GM12878 (cell line): ENCODE measurements around the gene ERVK3-1. TPM values are rescaled to one million over a fixed set of nuclear protein-coding genes. Genes with fewer than 3 reads are reported as not detected.

Experiments
- ATAC-seq: fragments of 200-7000 bp; cut with Tn5 transposase; 3 replicates; pipeline ENCODE4 v1.9.1; 2020; ENCODE audit warnings: mild to moderate bottlenecking, moderate library complexity
- BruUV-seq: library from RNA; stranded (reverse); fragments of 400-500 nt; replicated peaks from 2 replicates; lab custom pipeline; 2021; lab: Mats Ljungman, UMichigan
- CTCF ChIA-PET: fragments of 300-600 bp; sonication (Branson Sonifier 250); formaldehyde crosslinking; extraction: SDS; loops from one replicate; lab custom pipeline; 2021; ENCODE audit warnings: inconsistent platforms; lab: Yijun Ruan, JAX
- POLR2A ChIA-PET: fragments of 350-600 bp; formaldehyde crosslinking; extraction: SDS; loops from one replicate; lab custom pipeline; 2021; ENCODE audit warnings: inconsistent platforms; lab: Charles Lee
- RAD21 ChIA-PET: fragments of 300-600 bp; sonication (Branson Sonifier 250); formaldehyde crosslinking; loops from one replicate; lab custom pipeline; 2023; ENCODE audit warnings: antibody characterized with exemption; ENCODE audit not compliant: unreplicated experiment; lab: Charles Lee
- SMC1A ChIA-PET: fragments of 300-600 bp; sonication (Branson Sonifier 250); formaldehyde crosslinking; loops from one replicate; lab custom pipeline; 2023; ENCODE audit not compliant: unreplicated experiment, uncharacterized antibody; lab: Charles Lee
- DNase-seq: peaks from one replicate; pipeline ENCODE4 v3.0.0-alpha.2; 2011; ENCODE audit warnings: low read depth, low spot score
- FAIRE-seq: peaks from 3 replicates; lab custom pipeline; 2011; peaks lifted over from hg19 to GRCh38; lab: Jason Lieb, UNC
- H2AFZ ChIP-seq: 2 replicates; pipeline ENCODE4 v1.6.0; 2011; ENCODE audit warnings: low read depth, low read length, control low read depth; ENCODE audit not compliant: control insufficient read depth
- H3K27ac ChIP-seq: 2 replicates; pipeline ENCODE4 v1.5.1; 2011; ENCODE audit warnings: control low read depth; ENCODE audit not compliant: control insufficient read depth, insufficient read depth
- H3K27me3 ChIP-seq, 2 experiments: replicated peaks in 1 of 2; 2 replicates each; pipeline versions ENCODE4 v1.6.0 to v1.6.1; 2011; ENCODE audit warnings: low read length in 1 of 2; ENCODE audit not compliant: control insufficient read depth in 2 of 2, insufficient read depth in 2 of 2
- H3K36me3 ChIP-seq, 2 experiments: 2 replicates each; pipeline ENCODE4 v1.5.1; 2011; ENCODE audit warnings: low read length in 1 of 2; ENCODE audit not compliant: control insufficient read depth in 2 of 2, insufficient read depth in 2 of 2
- H3K4me1 ChIP-seq: 2 replicates; pipeline ENCODE4 v1.6.1; 2011; ENCODE audit warnings: mild to moderate bottlenecking, low read length, moderate library complexity, mixed read lengths; ENCODE audit not compliant: control insufficient read depth, insufficient read depth
- H3K4me2 ChIP-seq: 2 replicates; pipeline ENCODE4 v1.6.0; 2011; ENCODE audit warnings: control low read depth; ENCODE audit not compliant: control insufficient read depth, insufficient read depth
- H3K4me3 ChIP-seq: fragments of 200-600 bp; sonication (generic); 2 replicates; pipeline ENCODE4 v1.5.1; 2016
- H3K79me2 ChIP-seq: 2 replicates; pipeline ENCODE4 v1.6.0; 2011; ENCODE audit warnings: low read length; ENCODE audit not compliant: control insufficient read depth, insufficient read depth
- H3K9ac ChIP-seq: 2 replicates; pipeline ENCODE4 v1.8.0; 2011; ENCODE audit warnings: low read length, control low read depth, mixed read lengths; ENCODE audit not compliant: control insufficient read depth, insufficient read depth
- H3K9me3 ChIP-seq: replicated peaks from 3 replicates; pipeline ENCODE4 v1.5.1; 2011; ENCODE audit warnings: mild to moderate bottlenecking, low read length; ENCODE audit not compliant: control insufficient read depth, insufficient read depth
- H4K20me1 ChIP-seq: 2 replicates; pipeline ENCODE4 v1.6.0; 2011; ENCODE audit not compliant: control insufficient read depth, insufficient read depth
- FOXK2 ChIP-seq: fragments of 450-650 bp; IDR thresholded peaks from 2 replicates; pipeline ENCODE4 v1.6.1; 2017; ENCODE audit warnings: mild to moderate bottlenecking, moderate library complexity
- LARP7 ChIP-seq: fragments of 450-650 bp; IDR thresholded peaks from 2 replicates; pipeline ENCODE4 v1.6.1; 2017; ENCODE audit warnings: mild to moderate bottlenecking
- MXI1 ChIP-seq: fragments of 150-350 bp; IDR thresholded peaks from 2 replicates; pipeline ENCODE4 v1.6.1; 2011; ENCODE audit warnings: low read depth, mild to moderate bottlenecking, inconsistent platforms, low read length, improper control_type of control experiment
- NFXL1 ChIP-seq: fragments of 450-650 bp; IDR thresholded peaks from 2 replicates; pipeline ENCODE4 v1.6.1; 2017; ENCODE audit warnings: antibody characterized with exemption, mild to moderate bottlenecking, borderline replicate concordance
- PAX8 ChIP-seq: fragments of 450-650 bp; IDR thresholded peaks from 2 replicates; pipeline ENCODE4 v1.6.1; 2017; ENCODE audit warnings: mild to moderate bottlenecking, moderate library complexity
- SMAD1 ChIP-seq: fragments of 450-650 bp; IDR thresholded peaks from 2 replicates; pipeline ENCODE4 v1.6.1; 2018; ENCODE audit warnings: mild to moderate bottlenecking, low read depth; ENCODE audit not compliant: partially characterized antibody
- SMC3 ChIP-seq: IDR thresholded peaks from 2 replicates; pipeline ENCODE4 v1.6.1; 2011; ENCODE audit warnings: low read length, improper control_type of control experiment, borderline replicate concordance
- STAT3 ChIP-seq: IDR thresholded peaks from 2 replicates; pipeline ENCODE4 v1.6.1; 2011; ENCODE audit warnings: low read depth, low read length, improper control_type of control experiment
- TAF1 ChIP-seq: IDR thresholded peaks from 2 replicates; pipeline ENCODE4 v1.6.1; 2011; ENCODE audit warnings: mild to moderate bottlenecking, low read depth, low read length, borderline replicate concordance
- TBL1XR1 ChIP-seq: IDR thresholded peaks from 2 replicates; pipeline ENCODE4 v1.6.1; 2012; ENCODE audit warnings: low read depth, low read length, improper control_type of control experiment
- TCF12 ChIP-seq: IDR thresholded peaks from 2 replicates; pipeline ENCODE4 v1.6.1; 2011; ENCODE audit warnings: low read depth, mild to moderate bottlenecking, low read length
- WGBS: methylation state at CpG from one replicate; pipeline ENCODE4 v1.1.6; 2016; ENCODE audit warnings: low lambda C conversion rate; ENCODE audit not compliant: insufficient replicate concordance, insufficient coverage; ENCODE audit errors: missing lambda C conversion rate; 5-methylcytosine and 5-hydroxymethylcytosine counted together
- in situ Hi-C: fragments of 300-500 bp; cut with MboI; formaldehyde crosslinking; loops from 9 replicates; pipeline ENCODE4 v1.14.3; 2018; ENCODE audit warnings: mixed read lengths
- intact Hi-C: fragments of 100-400 bp; cut with micrococcal nuclease; formaldehyde crosslinking; loops from one replicate; pipeline ENCODE4 v1.14.2; 2022; ENCODE audit not compliant: unreplicated experiment
- polyA plus RNA-seq, 11 experiments: library from polyadenylated mRNA; depleted of rRNA in 4 of 11; unstranded in 6 of 11; stranded (reverse) in 5 of 11; fragments of >200 nt; fragmentation: Nextera tagmentation in 4 of 11; fragmentation: Illumina TruSeq in 1 of 11; extraction: Ambion mirVana in 4 of 11; extraction: Trizol in 1 of 11; gene quantifications; 1 replicate in 1 of 11; 2 replicates in 10 of 11; pipeline versions ENCODE4 v1.2.1 to v1.2.3, GENCODE V29; 2011 to 2016; ENCODE audit warnings: inconsistent platforms in 2 of 11, missing spikeins in 2 of 11, low read depth in 1 of 11
- total RNA-seq, 4 experiments: library from RNA; depleted of rRNA in 3 of 4; stranded (reverse); fragments of >200 nt in 3 of 4; fragmentation: Illumina TruSeq in 1 of 4; extraction: Trizol in 1 of 4; gene quantifications; 2 replicates each; pipeline versions ENCODE4 v1.2.1 to v1.2.3, GENCODE V29; 2013 to 2021
- TF ChIP-seq, protein P1 (sequence below): fragments of 150-350 bp; IDR thresholded peaks from 2 replicates; pipeline ENCODE4 v1.6.1; 2016; ENCODE audit warnings: low read depth, low read length
- TF ChIP-seq, protein P2 (sequence below): fragments of 150-350 bp; IDR thresholded peaks from 2 replicates; pipeline ENCODE4 v1.6.1; 2014; ENCODE audit warnings: mild to moderate bottlenecking, low read depth, low read length

Gene ERVK3-1
- total and polyA plus RNA-seq, 10 of the 15 experiments (the other 5 are each of a cell fraction or from before 2014, with no cell fraction given) = 59.3 to 172 (median 95.8) TPM

DNA sequence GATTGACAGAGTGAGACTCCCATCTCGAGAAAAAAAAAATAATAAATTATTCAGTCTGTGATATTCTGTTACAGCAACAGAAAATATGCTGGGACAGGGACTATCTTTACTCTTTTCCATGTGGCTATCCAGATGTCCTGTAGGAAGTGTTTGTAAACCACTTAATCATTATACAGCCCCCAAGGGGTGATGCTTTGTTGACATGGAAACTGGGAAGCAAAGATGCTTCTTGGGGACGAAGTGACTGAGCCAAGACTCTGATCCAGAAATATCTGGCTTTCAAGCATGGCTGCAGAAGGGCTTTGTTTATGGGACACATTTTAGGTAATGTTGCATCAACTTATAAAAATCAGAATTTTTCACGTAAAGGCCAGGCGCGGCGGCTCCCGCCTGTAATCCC, 21.0 kb upstream of the ERVK3-1 start:
- POLR2A ChIA-PET = interaction anchor here (0.7 kb wide), 1 partner anchor 96 kb away, joined by 9 read pairs; no protein-coding TSS in a partner anchor
- intact Hi-C loops (no loop called here), in situ Hi-C loops (no loop called here)
- no peak overlapping the region for H3K4me3 ChIP-seq
- ATAC-seq (no peak), DNase-seq (no peak), FAIRE-seq (no peak)
- H4K20me1 ChIP-seq = no peaks in the 10 kb centered on the region
- SMC1A ChIA-PET = no interaction called here
- BruUV-seq = no TSS peak
- H3K79me2 ChIP-seq = peaks cover 15% of the 10 kb centered on the region
- 98% methylated on average over 7 of the region's 7 CpGs for WGBS
- H3K36me3 ChIP-seq = peaks cover 8 to 24% of the 10 kb centered on the region in 2 experiments
- H3K9me3 ChIP-seq = peaks cover 5% of the 10 kb centered on the region; the same call in 2 of the 3 replicates
- H3K27ac ChIP-seq = no peak overlapping the region
- H3K4me1 ChIP-seq = no peaks in the 10 kb centered on the region; the same call in 1 of the 2 replicates
- H3K4me2 ChIP-seq = no peak overlapping the region
- no peak overlapping the region for H3K9ac ChIP-seq
- RAD21 ChIA-PET = no interaction called here
- CTCF ChIA-PET = no interaction called here
- H3K27me3 ChIP-seq = no peaks in the 10 kb centered on the region
- H2AFZ ChIP-seq = no peak overlapping the region
- no peak for TF ChIP-seq TCF12
- TF ChIP-seq MXI1 = no peak
- no peak for TF ChIP-seq LARP7
- TF ChIP-seq FOXK2 = no peak
- TF ChIP-seq NFXL1 = no peak
- no peak for TF ChIP-seq TAF1
- TF ChIP-seq SMC3 = no peak
- TF ChIP-seq, protein P1, sequence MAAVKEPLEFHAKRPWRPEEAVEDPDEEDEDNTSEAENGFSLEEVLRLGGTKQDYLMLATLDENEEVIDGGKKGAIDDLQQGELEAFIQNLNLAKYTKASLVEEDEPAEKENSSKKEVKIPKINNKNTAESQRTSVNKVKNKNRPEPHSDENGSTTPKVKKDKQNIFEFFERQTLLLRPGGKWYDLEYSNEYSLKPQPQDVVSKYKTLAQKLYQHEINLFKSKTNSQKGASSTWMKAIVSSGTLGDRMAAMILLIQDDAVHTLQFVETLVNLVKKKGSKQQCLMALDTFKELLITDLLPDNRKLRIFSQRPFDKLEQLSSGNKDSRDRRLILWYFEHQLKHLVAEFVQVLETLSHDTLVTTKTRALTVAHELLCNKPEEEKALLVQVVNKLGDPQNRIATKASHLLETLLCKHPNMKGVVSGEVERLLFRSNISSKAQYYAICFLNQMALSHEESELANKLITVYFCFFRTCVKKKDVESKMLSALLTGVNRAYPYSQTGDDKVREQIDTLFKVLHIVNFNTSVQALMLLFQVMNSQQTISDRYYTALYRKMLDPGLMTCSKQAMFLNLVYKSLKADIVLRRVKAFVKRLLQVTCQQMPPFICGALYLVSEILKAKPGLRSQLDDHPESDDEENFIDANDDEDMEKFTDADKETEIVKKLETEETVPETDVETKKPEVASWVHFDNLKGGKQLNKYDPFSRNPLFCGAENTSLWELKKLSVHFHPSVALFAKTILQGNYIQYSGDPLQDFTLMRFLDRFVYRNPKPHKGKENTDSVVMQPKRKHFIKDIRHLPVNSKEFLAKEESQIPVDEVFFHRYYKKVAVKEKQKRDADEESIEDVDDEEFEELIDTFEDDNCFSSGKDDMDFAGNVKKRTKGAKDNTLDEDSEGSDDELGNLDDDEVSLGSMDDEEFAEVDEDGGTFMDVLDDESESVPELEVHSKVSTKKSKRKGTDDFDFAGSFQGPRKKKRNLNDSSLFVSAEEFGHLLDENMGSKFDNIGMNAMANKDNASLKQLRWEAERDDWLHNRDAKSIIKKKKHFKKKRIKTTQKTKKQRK = no peak
- TF ChIP-seq TBL1XR1 = no peak
- TF ChIP-seq, protein P2, sequence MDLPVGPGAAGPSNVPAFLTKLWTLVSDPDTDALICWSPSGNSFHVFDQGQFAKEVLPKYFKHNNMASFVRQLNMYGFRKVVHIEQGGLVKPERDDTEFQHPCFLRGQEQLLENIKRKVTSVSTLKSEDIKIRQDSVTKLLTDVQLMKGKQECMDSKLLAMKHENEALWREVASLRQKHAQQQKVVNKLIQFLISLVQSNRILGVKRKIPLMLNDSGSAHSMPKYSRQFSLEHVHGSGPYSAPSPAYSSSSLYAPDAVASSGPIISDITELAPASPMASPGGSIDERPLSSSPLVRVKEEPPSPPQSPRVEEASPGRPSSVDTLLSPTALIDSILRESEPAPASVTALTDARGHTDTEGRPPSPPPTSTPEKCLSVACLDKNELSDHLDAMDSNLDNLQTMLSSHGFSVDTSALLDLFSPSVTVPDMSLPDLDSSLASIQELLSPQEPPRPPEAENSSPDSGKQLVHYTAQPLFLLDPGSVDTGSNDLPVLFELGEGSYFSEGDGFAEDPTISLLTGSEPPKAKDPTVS = no peak
- TF ChIP-seq SMAD1 = no peak
- TF ChIP-seq STAT3 = no peak
- no peak for TF ChIP-seq PAX8
- TF ChIP-seq, all 136 proteins: peak for 0
